HepG2 (cell line): ENCODE measurements around the gene TMEM9.

Source experiments
- FOXJ3 ChIP-seq: sonication (generic); formaldehyde crosslinking; IDR thresholded peaks from 2 replicates; pipeline ENCODE4 v1.4.0; 2020; ENCODE audit warnings: missing genetic modification reagents, mild to moderate bottlenecking, borderline replicate concordance
- HIVEP1 ChIP-seq: sonication (generic); formaldehyde crosslinking; IDR thresholded peaks from 2 replicates; pipeline ENCODE4 v1.4.0; 2020; ENCODE audit warnings: mild to moderate bottlenecking, missing genetic modification reagents
- KMT2B ChIP-seq: IDR thresholded peaks from 2 replicates; pipeline ENCODE4 v1.6.1; 2016; ENCODE audit warnings: missing genetic modification reagents, missing compliant biosample characterization
- PCBP2 ChIP-seq: fragments of 200-400 bp; formaldehyde crosslinking; optimal IDR thresholded peaks from 2 replicates; pipeline ENCODE3; 2018; ENCODE audit warnings: low read length, low read depth; ENCODE audit not compliant: poor library complexity, severe bottlenecking
- SIN3B ChIP-seq: fragments of 150-350 bp; IDR thresholded peaks from 2 replicates; pipeline ENCODE4 v1.6.1; 2014; ENCODE audit warnings: low read length
- SNRNP70 ChIP-seq: fragments of 200-400 bp; formaldehyde crosslinking; IDR thresholded peaks from 2 replicates; pipeline ENCODE4 v1.6.1; 2017; ENCODE audit warnings: mild to moderate bottlenecking, low read depth, low read length, moderate library complexity
- ZNF24 ChIP-seq: fragments of 450-650 bp; IDR thresholded peaks from 2 replicates; pipeline ENCODE4 v1.6.1; 2017; ENCODE audit warnings: antibody characterized with exemption, mild to moderate bottlenecking
- ZNF33A ChIP-seq: sonication (generic); formaldehyde crosslinking; IDR thresholded peaks from 2 replicates; pipeline ENCODE4 v1.5.1; 2020; ENCODE audit warnings: missing genetic modification reagents, mild to moderate bottlenecking, moderate library complexity, borderline replicate concordance
- TF ChIP-seq, protein P1 (sequence below): sonication (generic); formaldehyde crosslinking; IDR thresholded peaks from 2 replicates; pipeline ENCODE4 v1.5.0; 2020; ENCODE audit warnings: mild to moderate bottlenecking, missing genetic modification reagents, moderate library complexity
- TF ChIP-seq, protein P2 (sequence below): sonication (generic); formaldehyde crosslinking; IDR thresholded peaks from 2 replicates; pipeline ENCODE4 v1.8.0; 2022; ENCODE audit warnings: mild to moderate bottlenecking, missing genetic modification reagents, moderate library complexity

- TF ChIP-seq KMT2B (no peak), PCBP2 (no peak), SIN3B (no peak), HIVEP1 (CRISPR knock-in tag) (no peak), FOXJ3 (CRISPR knock-in tag) (no peak), ZNF33A (CRISPR knock-in tag) (no peak), SNRNP70 (no peak), ZNF24 (no peak)
- TF ChIP-seq, protein P1, sequence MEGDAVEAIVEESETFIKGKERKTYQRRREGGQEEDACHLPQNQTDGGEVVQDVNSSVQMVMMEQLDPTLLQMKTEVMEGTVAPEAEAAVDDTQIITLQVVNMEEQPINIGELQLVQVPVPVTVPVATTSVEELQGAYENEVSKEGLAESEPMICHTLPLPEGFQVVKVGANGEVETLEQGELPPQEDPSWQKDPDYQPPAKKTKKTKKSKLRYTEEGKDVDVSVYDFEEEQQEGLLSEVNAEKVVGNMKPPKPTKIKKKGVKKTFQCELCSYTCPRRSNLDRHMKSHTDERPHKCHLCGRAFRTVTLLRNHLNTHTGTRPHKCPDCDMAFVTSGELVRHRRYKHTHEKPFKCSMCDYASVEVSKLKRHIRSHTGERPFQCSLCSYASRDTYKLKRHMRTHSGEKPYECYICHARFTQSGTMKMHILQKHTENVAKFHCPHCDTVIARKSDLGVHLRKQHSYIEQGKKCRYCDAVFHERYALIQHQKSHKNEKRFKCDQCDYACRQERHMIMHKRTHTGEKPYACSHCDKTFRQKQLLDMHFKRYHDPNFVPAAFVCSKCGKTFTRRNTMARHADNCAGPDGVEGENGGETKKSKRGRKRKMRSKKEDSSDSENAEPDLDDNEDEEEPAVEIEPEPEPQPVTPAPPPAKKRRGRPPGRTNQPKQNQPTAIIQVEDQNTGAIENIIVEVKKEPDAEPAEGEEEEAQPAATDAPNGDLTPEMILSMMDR (CRISPR knock-in tag): no peak
- TF ChIP-seq, protein P2, sequence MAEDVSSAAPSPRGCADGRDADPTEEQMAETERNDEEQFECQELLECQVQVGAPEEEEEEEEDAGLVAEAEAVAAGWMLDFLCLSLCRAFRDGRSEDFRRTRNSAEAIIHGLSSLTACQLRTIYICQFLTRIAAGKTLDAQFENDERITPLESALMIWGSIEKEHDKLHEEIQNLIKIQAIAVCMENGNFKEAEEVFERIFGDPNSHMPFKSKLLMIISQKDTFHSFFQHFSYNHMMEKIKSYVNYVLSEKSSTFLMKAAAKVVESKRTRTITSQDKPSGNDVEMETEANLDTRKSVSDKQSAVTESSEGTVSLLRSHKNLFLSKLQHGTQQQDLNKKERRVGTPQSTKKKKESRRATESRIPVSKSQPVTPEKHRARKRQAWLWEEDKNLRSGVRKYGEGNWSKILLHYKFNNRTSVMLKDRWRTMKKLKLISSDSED: no peak
Measured at GRCh38 chr1:201176940-201177339, 22.7 kb upstream of the TMEM9 start.
